ENCODE results near the gene CPS1.

Gene CPS1

GRCh38 chr2:210541290-210541902, 15.0 kb upstream of the CPS1 start:
- ChIA-PET POLR2A (no interaction called here), CTCF (interaction anchor here (0.9 to 1.3 kb wide), 3 partner anchors 9 to 38 kb away, joined by 3 to 9 read pairs (median 4); no protein-coding TSS in a partner anchor)
- no peak for TF ChIP-seq CTCF (IDR thresholded peaks at IDR 0.05; ENCODE audit: control extremely low read depth, extremely low read depth, low read depth, missing control alignments)
- DNase-seq (ENCODE audit: extremely low spot score), result no peak

GRCh38 chr2:210544007-210544590, 12.3 kb upstream of the CPS1 start:
- ChIA-PET POLR2A (no interaction called here), CTCF (interaction anchor here (1.3 to 2.8 kb wide), 3 partner anchors 9 to 13 kb away, joined by 4 to 11 read pairs (median 7); partner anchors contain the start of gene CPS1)
- no peak for DNase-seq (ENCODE audit: extremely low spot score)
- no peak for TF ChIP-seq CTCF (IDR thresholded peaks at IDR 0.05; ENCODE audit: control extremely low read depth, extremely low read depth, low read depth, missing control alignments)

- TF ChIP-seq CTCF (IDR thresholded peaks at IDR 0.05; ENCODE audit: control extremely low read depth, extremely low read depth, low read depth, missing control alignments), result no peak
- ChIA-PET CTCF (interaction anchor here (1.3 to 2.8 kb wide), 3 partner anchors 10 to 13 kb away, joined by 4 to 11 read pairs (median 7); partner anchors contain the start of gene CPS1), POLR2A (no interaction called here)
- DNase-seq (ENCODE audit: extremely low spot score), result no peak
Observed at GRCh38 chr2:210544831-210545230, 11.6 kb upstream of the CPS1 start.

GRCh38 chr2:210546424-210547208, 9.8 kb upstream of the CPS1 start:
- CTCF ChIA-PET, result interaction anchor here (1.0 to 1.2 kb wide), 2 partner anchors 13 to 18 kb away, joined by 3 to 4 read pairs; no protein-coding TSS in a partner anchor
- no peak for TF ChIP-seq CTCF (IDR thresholded peaks at IDR 0.05; ENCODE audit: control extremely low read depth, extremely low read depth, low read depth, missing control alignments)
- no peak for DNase-seq (ENCODE audit: extremely low spot score)
- POLR2A ChIA-PET, result no interaction called here

- DNase-seq (ENCODE audit: extremely low spot score), result no peak
- ChIA-PET CTCF (no interaction called here), POLR2A (no interaction called here)
- TF ChIP-seq CTCF (IDR thresholded peaks at IDR 0.05; ENCODE audit: control extremely low read depth, extremely low read depth, low read depth, missing control alignments), result no peak
Observed at GRCh38 chr2:210548031-210548430, 8.4 kb upstream of the CPS1 start.

- CTCF ChIA-PET, result interaction anchor here (2.1 kb wide), 1 partner anchor 12 kb away, joined by 6 read pairs; no protein-coding TSS in a partner anchor
- TF ChIP-seq CTCF (IDR thresholded peaks at IDR 0.05; ENCODE audit: control extremely low read depth, extremely low read depth, low read depth, missing control alignments), result no peak
- POLR2A ChIA-PET, result no interaction called here
- DNase-seq (ENCODE audit: extremely low spot score), result no peak
Observed at GRCh38 chr2:210548878-210549384, 7.5 kb upstream of the CPS1 start.

Measured in GM10248 (cell line).